GM21360 (cell line): ENCODE data around the gene KRTAP10-10.
"Not testable (repeated sequence)": the region's sequence is repeated elsewhere in the genome, so short reads cannot be mapped to it uniquely, and the experiment has no call there.

Experiments used
- ATAC-seq: cut with Tn5 transposase; IDR thresholded peaks from one replicate; pipeline ENCODE4 v1.9.1; 2021; ENCODE audit warnings: mild to moderate bottlenecking, moderate library complexity; ENCODE audit not compliant: unreplicated experiment

Gene KRTAP10-10

GRCh38 chr21:44681861-44682579 is 44.9 kb downstream of the KRTAP10-10 start, which contains the start of gene KRTAP12-1:
Gene KRTAP12-1 (minus strand): TSS chr21:44682163. CDS start chr21:44682123, 40 bp downstream.
- ATAC-seq = no peak

GRCh38 chr21:44682580-44683151 is 45.5 kb downstream of the KRTAP10-10 start:
- ATAC-seq = no peak

- no peak for ATAC-seq
These were observed 46.9 kb downstream of the KRTAP10-10 start for GRCh38 chr21:44684077-44684476.

DNA sequence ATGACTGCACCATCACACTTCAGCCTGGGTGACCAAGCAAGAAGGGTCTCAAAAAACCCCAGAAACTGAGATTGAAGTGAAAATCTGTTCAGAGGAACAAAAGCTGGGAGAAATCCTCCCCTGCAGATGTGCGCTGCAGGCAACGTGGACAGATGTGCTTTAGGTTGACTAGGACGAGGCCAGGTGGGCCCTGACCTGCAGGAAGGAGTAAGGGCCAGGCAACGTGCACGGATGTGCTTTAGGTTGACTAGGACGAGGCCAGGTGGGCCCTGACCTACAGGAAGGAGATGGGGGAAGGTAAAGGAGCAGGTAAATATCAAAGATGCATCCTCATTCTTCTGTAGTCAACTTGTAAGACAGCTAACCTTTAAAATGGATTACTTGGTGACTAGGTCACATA is 47.3 kb downstream of the KRTAP10-10 start:
- ATAC-seq = no peak

DNA sequence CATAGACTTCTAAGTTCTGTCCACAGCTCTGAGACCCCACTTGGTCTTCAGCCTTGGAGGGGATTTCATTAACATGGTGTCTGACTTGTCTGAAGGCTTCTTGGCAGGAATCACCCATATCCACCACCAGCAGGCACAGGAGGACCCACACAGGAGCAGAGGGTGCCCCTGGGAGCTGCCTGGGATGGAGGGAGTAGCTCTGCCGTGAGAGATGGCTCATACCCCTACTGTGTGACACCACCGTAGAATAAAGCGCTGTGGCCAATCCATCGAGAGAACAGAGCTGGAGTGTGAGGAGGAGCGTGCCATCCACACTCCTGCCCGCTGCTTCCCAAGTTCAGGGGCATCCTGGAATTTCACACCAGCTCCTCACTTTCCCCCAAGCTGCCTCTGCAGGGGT is 47.9 kb downstream of the KRTAP10-10 start:
- ATAC-seq = not testable (repeated sequence)

GRCh38 chr21:44686000-44686781 is 49.0 kb downstream of the KRTAP10-10 start:
- no peak for ATAC-seq

DNA sequence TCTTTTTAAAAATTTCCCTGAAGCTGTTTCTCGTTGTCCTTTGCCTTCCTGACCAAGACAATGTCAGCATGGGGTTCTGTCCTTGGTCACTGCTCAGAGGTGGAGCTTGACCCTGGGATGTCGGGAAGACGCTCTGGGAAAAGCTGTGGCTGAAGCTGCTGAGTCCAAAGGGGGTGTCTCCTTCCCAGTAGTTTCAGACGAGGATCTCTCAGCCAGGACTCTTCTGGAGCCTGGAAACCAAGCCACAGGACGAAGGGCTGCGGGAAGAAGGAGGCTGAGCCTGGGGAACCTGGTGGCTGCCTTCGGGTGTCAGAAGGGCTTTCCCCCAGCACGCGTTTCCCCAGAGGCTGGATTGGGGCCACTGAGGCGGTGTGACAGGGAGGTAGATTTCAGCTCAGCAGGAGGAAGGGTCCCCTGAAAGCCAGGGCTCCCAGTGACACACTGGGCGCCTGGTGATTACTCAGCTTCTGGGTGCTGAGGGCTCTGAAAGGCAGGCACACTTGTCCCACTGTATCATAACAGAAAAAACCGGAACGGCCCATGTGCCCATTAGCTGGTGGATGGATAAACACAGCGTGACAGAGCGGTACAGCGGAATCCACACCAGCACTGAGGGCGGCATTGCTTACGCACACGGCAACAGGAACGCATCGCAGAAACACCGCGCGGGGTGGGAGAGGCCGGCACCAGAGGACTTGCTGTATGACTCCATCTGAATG is 49.8 kb downstream of the KRTAP10-10 start:
- no peak for ATAC-seq

DNA sequence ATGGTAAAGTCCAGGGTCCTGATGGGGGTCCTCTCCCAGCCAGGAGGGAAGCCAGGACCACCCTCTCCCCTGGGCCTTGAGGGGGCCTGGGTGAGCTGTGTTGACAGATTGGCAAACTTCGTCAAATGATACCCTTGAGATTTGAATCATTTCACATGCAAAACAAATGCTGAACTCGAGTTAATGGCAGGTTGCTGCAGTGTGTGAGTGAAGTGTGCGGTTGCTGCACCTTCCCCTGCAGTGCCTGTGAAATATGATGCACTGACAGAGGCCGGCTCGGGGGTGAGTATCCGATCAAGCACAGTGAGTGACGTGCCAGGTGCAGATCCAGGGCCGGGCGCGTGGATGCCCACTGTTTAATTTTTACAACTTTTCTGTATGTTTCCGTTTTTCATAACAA is 50.5 kb downstream of the KRTAP10-10 start:
- no peak for ATAC-seq
